GM13977 (cell line): ENCODE data around the gene TNRC6C.
A peak's percentile ranks its signal among the peaks of the same experiment; 100 is the strongest.

Source experiments
- DNase-seq: peaks from one replicate; pipeline ENCODE4 v3.0.0; 2012; ENCODE audit warnings: low spot score
- in situ Hi-C: fragments of 300-500 bp; cut with MboI; formaldehyde crosslinking; loops from one replicate; pipeline ENCODE4 v1.12.0; 2022; ENCODE audit warnings: low sequenced_read_pairs, low pct_unique_long_range_greater_than_20kb, mixed read lengths, inconsistent platforms; ENCODE audit not compliant: unreplicated experiment
- TF ChIP-seq, protein P1 (sequence below): IDR thresholded peaks from 2 replicates; pipeline ENCODE4 v1.5.1; 2012; ENCODE audit warnings: mild to moderate bottlenecking, control low read depth; ENCODE audit not compliant: insufficient read depth; ENCODE audit errors: extremely low read depth, missing control alignments

The TNRC6C gene

DNA sequence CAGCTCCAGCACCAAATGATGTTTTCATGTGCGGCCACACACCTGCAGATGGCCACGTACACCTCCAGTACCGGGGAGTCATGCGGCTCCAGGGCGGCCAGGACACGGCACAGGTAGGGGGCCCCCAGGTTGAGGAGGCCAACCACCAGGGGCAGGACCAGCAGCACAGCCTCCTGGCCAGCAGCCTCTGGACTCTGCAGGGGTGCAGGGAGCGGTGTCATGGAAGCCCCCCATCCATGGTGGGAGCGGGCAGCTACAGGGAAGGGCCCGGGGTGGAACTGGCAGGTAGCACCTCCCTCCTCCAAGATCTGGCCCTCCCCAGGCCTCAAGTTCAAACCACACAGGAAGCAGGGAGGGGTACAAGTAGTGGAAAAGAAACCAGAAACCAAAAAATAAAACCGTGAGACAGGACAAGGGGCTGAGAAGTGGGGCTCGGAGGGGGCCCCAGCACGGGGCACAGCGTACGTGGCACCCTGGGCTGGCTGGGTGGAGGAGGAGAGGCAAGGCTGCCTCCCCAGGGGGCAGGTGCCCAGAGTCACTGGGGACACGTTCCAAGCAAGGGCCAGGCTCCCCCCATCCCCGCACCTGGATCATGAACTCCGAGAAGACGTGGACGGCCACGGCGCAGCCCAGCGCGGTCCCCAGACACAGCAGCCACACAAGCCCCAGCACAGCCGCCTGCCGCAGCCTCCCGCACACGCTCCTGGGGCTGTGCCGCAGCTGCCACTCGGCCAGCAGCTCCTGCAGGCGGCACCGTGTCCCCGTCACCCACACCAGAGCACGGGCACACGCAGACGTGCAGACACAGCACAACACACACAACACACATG, 162.7 kb downstream of the TNRC6C start:
- DNase-seq, result no peak
- TF ChIP-seq, protein P1, sequence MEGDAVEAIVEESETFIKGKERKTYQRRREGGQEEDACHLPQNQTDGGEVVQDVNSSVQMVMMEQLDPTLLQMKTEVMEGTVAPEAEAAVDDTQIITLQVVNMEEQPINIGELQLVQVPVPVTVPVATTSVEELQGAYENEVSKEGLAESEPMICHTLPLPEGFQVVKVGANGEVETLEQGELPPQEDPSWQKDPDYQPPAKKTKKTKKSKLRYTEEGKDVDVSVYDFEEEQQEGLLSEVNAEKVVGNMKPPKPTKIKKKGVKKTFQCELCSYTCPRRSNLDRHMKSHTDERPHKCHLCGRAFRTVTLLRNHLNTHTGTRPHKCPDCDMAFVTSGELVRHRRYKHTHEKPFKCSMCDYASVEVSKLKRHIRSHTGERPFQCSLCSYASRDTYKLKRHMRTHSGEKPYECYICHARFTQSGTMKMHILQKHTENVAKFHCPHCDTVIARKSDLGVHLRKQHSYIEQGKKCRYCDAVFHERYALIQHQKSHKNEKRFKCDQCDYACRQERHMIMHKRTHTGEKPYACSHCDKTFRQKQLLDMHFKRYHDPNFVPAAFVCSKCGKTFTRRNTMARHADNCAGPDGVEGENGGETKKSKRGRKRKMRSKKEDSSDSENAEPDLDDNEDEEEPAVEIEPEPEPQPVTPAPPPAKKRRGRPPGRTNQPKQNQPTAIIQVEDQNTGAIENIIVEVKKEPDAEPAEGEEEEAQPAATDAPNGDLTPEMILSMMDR, result no peak
- in situ Hi-C loops, result no loop called here

DNA sequence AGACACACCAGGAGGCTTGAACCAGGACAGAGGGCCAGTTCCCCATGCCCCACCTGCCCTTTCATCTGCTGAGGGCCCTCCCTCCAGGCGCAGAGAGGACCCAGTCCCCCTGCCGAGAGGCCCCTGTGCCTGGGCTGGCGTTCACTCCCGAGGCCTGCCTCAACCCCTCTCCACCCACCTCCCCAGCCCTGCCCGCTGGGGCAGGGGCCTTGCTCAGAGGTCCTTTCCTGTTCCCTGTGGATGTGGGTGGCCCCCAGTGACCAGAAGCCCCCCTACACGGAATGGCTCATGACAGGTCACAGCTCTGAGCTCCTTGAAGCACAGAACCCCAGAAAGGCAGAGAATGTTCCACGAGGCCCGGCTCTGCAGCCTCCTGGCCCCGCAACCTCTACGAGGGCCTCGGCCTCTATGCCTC, 163.3 kb downstream of the TNRC6C start:
- DNase-seq, result no peak
- in situ Hi-C loops, result no loop called here

DNA sequence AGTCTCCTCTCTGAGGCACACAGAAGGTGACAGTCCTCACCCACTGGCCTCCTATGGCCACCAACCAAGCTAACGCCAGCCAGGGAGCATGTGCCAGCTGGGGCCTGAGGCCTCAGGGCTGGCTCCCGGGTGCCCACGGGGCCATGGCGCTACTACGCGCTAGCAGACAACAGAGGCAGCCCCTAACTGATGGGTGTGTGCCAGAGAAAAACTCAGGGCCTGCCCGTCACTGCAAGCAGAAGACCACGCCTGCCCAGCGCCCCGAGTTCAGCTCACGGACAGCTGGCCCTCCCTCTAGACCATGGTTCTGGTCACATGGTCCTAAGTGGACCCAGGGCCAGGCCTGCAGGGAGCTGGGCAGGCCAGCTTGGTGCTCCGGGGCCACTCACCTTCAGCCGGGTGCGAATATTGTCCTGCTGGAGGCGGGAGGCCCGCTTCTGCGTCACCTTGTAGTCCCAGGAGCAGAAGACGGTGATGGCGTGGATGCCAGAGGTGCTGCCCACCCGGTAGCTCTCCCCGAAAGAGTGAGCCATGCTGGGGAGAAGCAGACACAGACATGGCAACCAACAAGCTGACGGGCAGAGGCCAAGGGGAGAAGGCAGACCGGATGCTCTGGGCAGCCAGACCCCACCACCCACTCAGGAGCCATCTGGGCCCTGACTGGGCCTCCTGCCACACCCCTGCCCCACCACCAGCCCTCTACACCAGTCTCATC, 163.9 kb downstream of the TNRC6C start:
- TF ChIP-seq, protein P1, result no peak
- in situ Hi-C loops, result no loop called here
- DNase-seq, result no peak

More for the DNA sequence above, 163.3 kb downstream of the TNRC6C start:
- TF ChIP-seq, protein P1, result no peak

DNA sequence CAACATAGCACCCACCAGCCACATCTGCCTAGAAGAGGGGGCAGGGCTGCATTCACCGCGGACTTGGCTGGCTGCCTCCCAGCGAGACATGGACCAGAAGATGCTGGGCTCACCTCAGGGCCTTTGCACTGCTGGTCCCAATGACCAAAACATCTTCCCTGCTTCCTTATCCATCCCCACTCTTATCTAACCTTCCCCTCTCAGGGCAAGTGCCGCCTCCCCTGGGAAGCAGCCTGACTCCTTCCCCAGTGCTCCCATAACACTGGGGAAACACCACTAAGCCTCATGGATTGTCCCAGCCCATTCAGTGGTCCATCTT, 164.4 kb downstream of the TNRC6C start:
- TF ChIP-seq, protein P1, result no peak
- in situ Hi-C loops, result no loop called here
- DNase-seq, result no peak

DNA sequence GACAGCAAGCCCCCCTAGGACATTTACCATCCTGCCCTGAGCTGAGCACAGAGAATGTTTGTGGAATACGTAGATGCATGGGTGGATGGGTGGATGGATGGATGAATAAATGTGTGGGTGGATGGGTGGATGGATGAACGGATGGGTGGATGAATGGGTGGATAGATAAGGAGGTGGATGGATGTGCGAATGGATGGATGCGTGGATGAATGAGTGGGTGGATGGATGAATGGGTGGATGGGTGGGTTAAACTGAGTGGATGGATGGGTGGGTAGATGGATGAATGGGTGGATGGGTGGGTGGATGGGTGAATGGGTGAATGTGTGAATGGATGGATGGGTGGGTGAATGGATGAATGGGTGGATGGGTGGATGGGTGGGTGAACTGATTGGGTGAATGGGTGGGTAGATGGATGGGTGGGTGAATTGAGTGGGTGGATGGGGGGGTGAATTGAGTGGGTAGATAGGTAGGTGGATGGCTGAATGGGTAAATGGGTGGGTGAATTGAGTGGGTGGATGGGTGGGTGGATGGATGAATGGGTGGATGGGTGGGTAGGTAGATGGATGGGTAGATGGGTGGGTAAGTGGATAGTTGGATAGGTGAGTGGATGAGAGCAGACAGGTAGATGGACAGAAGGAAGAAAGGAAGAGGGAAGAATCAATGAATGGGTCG, 164.9 kb downstream of the TNRC6C start:
- in situ Hi-C loops, result no loop called here
- DNase-seq, result no peak
- TF ChIP-seq, protein P1, result no peak

DNA sequence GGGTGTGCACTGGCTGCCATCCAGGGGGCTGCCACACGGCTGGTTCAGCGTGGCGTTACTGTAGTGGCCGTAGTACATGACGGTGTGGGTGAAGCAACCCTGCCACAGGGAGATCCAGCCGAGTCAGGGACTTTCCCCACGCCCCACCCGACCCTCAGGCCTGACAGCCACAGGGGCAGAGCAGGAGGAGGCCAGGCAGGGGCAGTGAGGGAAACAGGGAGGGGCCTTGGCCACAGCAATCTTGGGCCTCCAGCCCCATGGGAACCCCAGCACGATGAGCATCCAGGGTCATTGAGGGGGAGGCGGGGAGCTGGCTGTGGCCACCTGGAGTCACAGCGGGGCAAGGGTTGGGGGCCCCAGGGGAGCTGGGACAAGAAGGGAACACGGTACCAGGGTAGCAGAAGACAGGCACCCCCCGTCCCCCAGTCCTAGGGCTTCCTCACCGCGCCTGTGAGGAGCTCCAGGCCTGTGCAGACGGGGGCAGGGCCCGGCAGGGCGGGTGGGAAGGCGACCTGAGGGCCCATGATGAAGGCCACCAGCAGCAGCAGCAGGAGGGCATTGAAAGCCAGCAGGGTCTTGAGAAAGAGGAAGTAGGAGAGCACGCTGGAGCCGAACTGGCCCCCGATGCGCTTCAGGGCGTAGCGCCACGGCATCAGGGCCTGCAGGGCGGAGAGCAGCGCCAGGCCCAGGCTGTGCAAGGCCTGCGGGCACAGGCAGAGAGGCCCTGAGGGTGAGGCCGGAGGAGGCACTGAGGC, 165.8 kb downstream of the TNRC6C start:
- in situ Hi-C loops, result no loop called here
- TF ChIP-seq, protein P1, result no peak
- DNase-seq, result peak; percentile 80
